HG03025 (cell line): ENCODE data around the gene TNS1.

Experiments
- ATAC-seq: cut with Tn5 transposase; IDR thresholded peaks from one replicate; pipeline ENCODE4 v1.9.1; 2021; ENCODE audit warnings: mild to moderate bottlenecking, moderate library complexity; ENCODE audit not compliant: unreplicated experiment, low FRiP score

The TNS1 gene

DNA sequence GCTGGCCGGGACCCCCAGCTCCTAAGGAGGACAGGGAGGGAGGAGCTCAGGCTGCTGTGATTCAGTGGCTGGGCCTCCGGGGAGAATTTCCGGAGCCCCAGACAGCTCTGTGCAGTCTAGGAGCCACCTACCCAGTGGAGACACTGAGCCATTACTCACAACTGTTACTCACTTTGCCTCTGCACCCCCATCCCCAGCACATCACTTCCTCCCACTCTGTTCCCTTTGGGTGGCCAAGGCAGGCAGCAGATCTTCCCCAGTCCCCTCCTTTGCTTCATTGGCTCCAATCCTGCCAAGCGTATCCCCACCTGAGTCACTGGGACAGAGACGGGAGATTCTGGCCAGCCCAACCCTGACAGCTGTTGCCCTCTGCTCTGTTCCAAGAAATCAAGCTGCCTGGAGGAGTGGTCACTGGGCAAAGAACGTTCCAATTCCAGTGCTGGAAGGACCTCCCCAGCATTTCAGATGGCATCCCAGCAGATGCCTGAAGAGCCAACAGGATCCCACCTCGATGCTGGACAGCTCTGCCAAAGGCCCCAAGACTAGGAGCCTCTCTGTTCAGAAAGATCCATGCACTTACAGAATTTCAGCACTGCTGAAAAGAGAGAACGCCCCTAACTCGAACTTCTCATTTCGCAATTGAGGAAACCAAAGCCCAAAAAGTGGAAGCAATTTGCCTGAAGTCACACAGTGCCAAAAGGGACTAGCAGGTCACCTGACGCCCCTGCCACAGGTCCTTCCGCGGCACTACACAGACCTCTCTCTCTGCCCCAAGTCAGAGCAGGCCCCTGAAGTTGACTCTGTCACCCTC, 68.3 kb downstream of the TNS1 start:
- no peak for ATAC-seq

GRCh38 chr2:217933617-217933993, 69.2 kb downstream of the TNS1 start:
- ATAC-seq = no peak

- ATAC-seq = no peak
Measured at GRCh38 chr2:217932803-217933616, 69.8 kb downstream of the TNS1 start.

- no peak for ATAC-seq
Measured at GRCh38 chr2:217931846-217932560, 70.8 kb downstream of the TNS1 start.

- ATAC-seq = no peak
Measured at GRCh38 chr2:217930761-217931563, 71.8 kb downstream of the TNS1 start.

DNA sequence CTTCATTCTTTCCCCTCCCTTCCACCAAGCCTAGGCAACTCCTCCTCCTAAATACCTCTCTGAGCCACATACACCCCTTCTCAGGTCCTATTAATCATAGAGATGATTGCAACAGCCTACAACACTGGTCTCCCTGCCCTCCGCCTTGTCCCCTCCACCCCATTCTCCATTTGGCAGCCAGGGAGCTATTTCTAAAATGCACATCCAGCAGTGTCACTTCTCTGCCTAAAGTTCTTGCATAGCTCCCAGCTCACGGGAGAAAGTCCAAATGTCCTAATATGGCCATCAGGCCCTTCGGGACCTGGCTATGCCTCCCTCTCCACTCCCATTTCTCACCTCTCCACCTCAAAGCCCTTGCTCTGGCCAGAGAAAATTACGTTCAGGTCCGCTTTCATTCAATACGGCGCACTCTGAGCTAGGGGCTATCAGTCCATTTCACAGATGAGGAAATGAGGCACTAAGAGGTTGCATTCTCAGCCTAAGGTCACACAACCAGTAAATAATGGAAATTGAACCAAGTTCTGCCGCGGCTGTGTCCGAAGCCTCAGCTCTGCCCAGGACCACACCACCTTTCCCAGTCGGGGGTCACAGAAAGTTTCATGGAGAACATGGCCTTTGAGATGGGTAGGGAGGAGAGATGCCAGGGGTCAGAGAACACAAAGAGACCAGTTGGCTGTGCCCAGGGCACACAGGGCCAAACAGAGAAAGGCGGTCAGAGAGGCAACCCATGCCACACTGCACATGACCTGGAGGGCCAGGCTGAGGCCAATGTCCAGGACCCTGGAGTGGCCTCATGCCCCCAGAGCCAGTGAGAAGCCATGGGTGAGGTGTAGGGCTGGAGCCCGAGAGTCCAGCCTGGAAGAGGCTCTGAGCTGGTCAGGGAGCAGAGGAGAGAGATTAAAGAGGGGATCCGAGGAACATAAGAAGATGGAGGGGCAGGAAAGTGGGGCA, 72.8 kb downstream of the TNS1 start:
- ATAC-seq = no peak

- no peak for ATAC-seq
Measured at GRCh38 chr2:217929272-217929671, 73.5 kb downstream of the TNS1 start.

GRCh38 chr2:217928324-217929181, 74.2 kb downstream of the TNS1 start:
- no peak for ATAC-seq

- ATAC-seq = no peak
Measured at GRCh38 chr2:217927601-217928323, 75.0 kb downstream of the TNS1 start.

DNA sequence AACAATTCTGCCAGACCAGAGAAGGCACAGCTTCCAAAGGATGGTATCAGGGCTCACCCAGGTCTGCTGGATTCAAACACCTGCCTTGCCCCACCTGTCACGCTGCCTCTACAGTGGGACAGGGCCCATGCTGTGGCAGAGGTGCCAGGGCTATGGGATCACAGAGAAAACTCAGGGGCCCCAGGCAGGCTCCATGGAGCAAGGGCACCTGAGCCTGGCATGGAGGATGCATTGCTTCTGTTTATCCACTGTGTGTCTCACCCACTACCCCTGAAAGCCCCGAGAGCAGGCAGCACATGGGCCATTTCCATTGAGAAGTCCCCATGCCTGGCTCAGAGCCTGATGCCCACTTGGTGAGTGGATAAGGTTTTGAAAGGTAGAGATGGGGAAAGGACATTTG, 76.0 kb downstream of the TNS1 start:
- ATAC-seq = no peak

- ATAC-seq = no peak
Measured at GRCh38 chr2:217924346-217924901, 78.4 kb downstream of the TNS1 start.

DNA sequence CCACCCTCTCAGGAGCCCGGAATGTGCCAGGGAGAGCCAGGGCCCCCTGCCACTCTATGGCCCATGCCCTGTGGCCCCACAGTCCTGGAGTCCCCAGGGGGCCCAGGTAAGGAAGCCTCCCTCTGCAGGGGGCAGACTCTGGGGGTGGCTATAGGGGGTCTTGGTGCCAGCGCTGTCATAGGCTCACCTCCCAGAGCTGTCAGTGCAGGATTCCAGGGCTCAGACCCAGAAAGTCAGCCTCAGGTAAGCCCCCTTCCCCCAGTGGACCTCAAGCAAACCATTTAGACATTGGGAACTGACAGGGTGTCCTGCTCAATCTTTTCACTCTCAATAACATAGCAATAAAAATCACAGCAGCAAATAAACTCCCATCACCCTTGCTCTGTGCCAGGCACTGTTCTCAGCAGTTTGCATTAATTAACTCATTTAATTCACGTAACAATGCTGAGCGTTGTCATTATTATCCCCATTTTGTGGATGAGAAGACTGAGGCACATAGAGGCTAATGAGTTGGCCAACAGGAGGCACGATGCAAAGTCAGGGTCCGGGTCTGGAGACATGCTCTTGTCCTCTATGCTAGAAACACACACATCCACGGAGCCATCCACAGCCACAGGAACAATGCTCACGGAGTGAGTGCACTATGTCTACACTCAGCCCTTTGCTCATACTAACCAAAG, 79.6 kb downstream of the TNS1 start:
- ATAC-seq = no peak

DNA sequence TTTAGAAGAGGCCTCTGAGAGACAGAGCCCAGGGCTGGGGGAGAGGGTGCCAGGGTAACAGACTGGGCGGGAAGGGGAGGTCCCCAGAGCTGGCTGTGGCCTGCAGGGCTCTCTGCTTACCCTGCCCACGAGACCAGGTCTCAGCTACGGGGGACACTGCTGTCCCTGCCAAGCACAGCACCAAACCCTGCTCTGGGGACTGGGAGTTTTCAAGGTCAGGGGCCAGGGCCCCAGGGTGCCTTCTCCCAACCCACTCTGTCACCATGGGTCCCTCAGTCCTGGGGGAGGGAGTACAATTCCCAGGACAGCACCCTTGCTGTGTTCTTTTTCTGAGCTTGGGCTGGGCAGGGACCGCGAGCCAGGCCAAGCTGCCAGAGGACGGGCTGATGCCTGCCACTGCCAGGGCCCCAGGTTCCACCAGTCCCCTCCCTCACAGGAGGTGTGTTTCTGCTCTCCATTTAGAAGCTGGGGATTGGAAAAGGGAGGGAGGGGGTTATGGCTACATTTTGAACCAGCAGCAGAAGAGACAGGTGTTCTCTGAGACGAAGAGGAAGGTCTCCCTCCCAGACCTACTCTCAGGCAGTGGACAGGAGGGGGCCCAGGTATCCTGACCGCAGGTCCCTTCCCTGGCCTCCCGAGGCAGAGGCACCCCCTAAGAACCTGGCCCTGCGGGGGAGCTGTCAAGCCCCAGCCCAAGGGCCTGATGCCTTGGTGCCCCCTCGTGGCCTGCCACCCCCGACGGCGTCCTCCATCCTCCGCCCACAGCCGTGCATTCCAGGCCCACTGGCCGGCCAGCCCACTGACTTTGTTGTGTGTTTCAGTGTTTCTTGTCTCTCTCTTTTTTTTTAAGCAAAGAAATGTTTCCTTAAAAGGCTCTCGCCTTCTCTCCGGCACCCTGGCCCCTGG, 80.4 kb downstream of the TNS1 start:
- ATAC-seq = no peak

- no peak for ATAC-seq
Measured at GRCh38 chr2:217920879-217921603, 81.8 kb downstream of the TNS1 start.

DNA sequence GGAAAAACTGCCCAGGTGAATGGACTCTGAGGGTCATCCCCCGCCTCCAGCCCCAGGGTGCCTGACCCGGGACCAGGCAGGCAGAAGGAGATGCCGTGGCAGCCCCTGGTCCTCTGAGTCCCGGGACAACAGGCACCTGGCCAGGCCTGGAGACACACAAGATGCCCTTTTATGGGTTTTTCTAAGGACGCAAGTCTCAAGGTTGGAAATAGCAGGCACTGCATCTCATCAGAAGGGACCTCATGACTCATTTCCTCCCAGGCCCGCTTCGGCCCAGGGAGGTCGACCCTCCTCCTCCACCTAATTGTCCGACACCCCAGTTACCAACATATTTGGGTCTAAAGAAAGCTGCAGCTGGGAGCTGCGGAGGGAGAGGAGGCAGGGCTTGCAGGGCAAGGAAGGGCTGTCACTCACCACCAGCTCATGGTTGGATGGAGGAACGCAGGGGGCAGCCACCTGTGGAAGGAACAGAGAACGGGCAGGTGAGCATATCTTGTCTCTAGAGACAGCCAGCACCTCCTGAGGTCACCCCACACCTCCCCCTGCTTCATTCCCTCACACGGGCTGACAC, 82.9 kb downstream of the TNS1 start:
- ATAC-seq = no peak
